PC-9 (cell line): Measurements from ENCODE around the gene TTC13.

Source experiments
- CTCF ChIP-seq: fragments of 200-600 bp; sonication (generic); conservative IDR thresholded peaks from 2 replicates; pipeline ENCODE4 v1.6.1; 2017; ENCODE audit warnings: mixed run types, antibody characterized with exemption, mild to moderate bottlenecking, moderate library complexity
- EZH2 ChIP-seq: fragments of 200-600 bp; sonication (generic); IDR thresholded peaks from 2 replicates; pipeline ENCODE4 v1.8.0; 2017; ENCODE audit warnings: antibody characterized with exemption, low read depth

- TF ChIP-seq EZH2: no peak
- no peak for TF ChIP-seq CTCF
These were observed 109.2 kb downstream of the TTC13 start for GRCh38 chr1:230869500-230869899.
